Small intestine (tissue), 7 donors: ENCODE data around the gene TAF1B. TPM values are rescaled to one million over a fixed set of nuclear protein-coding genes. Genes with fewer than 3 reads are reported as not detected.

Experiments used
- DNase-seq, 2 donors: peaks; one replicate each; pipeline versions ENCODE4 v3.0.0 to v3.0.0-alpha.2; 2013
- FAIRE-seq: peaks from 2 replicates; lab custom pipeline; 2012; peaks lifted over from hg19 to GRCh38; lab: Jason Lieb, UNC
- H3K27ac ChIP-seq, 3 donors: one replicate each; pipeline ENCODE4 v1.5.1; 2013; ENCODE audit warnings: low read length in 2 of 3, mild to moderate bottlenecking in 2 of 3, control low read depth in 1 of 3, inconsistent platforms in 1 of 3, low read depth in 1 of 3, moderate library complexity in 1 of 3
- H3K27me3 ChIP-seq, 3 donors: one replicate each; pipeline ENCODE4 v1.6.1; 2013; ENCODE audit warnings: low read length in 3 of 3, inconsistent platforms in 1 of 3; ENCODE audit not compliant: control insufficient read depth in 3 of 3, insufficient read depth in 3 of 3
- H3K36me3 ChIP-seq, 3 donors: one replicate each; pipeline ENCODE4 v1.6.1; 2013; ENCODE audit warnings: low read length in 3 of 3, inconsistent platforms in 1 of 3, low read depth in 1 of 3, mild to moderate bottlenecking in 1 of 3, moderate library complexity in 1 of 3; ENCODE audit not compliant: control insufficient read depth in 3 of 3, insufficient read depth in 2 of 3
- H3K4me1 ChIP-seq, 3 donors: one replicate each; pipeline ENCODE4 v1.6.1; 2013; ENCODE audit warnings: low read length in 2 of 3, inconsistent platforms in 1 of 3, low read depth in 1 of 3, mild to moderate bottlenecking in 1 of 3, moderate library complexity in 1 of 3; ENCODE audit not compliant: control insufficient read depth in 3 of 3, insufficient read depth in 2 of 3
- H3K4me3 ChIP-seq, 3 donors: one replicate each; pipeline ENCODE4 v1.5.1; 2013; ENCODE audit warnings: low read length in 3 of 3, control low read depth in 1 of 3, inconsistent platforms in 1 of 3, low read depth in 1 of 3, mild to moderate bottlenecking in 1 of 3, moderate library complexity in 1 of 3
- H3K9me3 ChIP-seq, 2 donors: one replicate each; pipeline ENCODE4 v1.6.1; 2013; ENCODE audit warnings: low read depth in 1 of 2, low read length in 1 of 2; ENCODE audit not compliant: control insufficient read depth in 2 of 2, insufficient read depth in 1 of 2
- WGBS, 3 donors: extraction: QIAGEN DNeasy Blood & Tissue Kit; methylation state at CpG; one replicate each; pipeline ENCODE4 v1.1.7; 2013; 5-methylcytosine and 5-hydroxymethylcytosine counted together
- polyA plus RNA-seq, 4 donors: library from polyadenylated mRNA; stranded (reverse) in 3 of 4; unstranded in 1 of 4; fragments of 200-250 nt in 3 of 4; fragments of 120-200 nt in 1 of 4; gene quantifications; one replicate each; pipeline versions ENCODE4 v1.2.1 to v1.2.3, GENCODE V29; 2013
- donor health status: healthy with polysubstance abuse.
- donor health status: control.
- donor health status: control.
- donor health status: Bipolar disorder and iron deficiency.
- donor health status: healthy.

TAF1B gene
- polyA plus RNA-seq, 4 donors = 1.1 to 11.3 (median 4.1) TPM

DNA sequence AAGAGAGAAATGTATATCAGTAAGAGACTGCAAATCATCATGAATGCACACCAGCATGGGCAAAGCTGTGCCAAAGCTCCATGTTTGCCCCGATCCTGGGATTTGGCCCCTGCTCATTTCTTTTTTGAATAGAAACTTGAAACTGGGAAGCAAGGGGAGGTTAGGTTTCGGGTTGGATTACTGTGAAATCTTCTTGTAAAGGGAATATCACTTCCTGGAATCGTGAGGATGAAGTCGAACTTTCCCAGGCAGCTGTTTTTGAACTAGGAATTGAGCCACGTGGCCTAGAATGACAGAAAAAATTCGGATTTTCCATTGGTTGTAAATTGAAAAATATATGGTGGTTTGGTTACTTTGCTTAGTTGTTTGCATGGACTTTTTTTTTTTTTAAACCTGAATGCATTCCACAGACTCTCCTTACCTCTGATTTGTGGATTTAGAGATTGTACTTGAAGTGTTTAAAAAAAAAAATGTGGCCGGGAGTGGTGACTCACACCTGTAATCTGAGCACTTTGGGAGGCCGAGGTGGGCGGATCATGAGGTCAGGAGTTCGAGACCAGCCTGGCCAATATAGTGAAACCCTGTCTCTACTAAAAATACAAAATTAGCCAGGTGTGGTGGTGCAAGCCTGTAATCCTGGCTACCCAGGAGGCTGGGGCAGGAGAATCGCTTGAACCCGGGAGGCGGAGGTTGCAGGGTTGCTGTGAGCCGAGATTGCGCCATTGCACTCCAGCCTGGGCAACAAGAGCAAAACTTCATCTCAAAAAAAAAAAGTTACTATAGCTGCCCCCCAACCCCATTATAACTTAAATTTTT is 140.3 kb downstream of the TAF1B start:
- Histone ChIP-seq H3K27ac (no peak overlapping the region), H3K36me3 (peaks cover 0 to 16% (median 0%) of the 10 kb centered on the region in 3 donors), H3K4me3 (no peak overlapping the region), H3K4me1 (no peaks in the 10 kb centered on the region), H3K9me3 (peaks cover 0 to 5% of the 10 kb centered on the region in 2 donors), H3K27me3 (no peaks in the 10 kb centered on the region)
- DNase-seq = no peak
- FAIRE-seq = no peak
- 69 to 79% (median 72%) methylated on average over 15 of the region's 15 CpGs for WGBS, 3 donors

Other genes starting within 250 kb of the TAF1B start
- gene YWHAQ, start 212.5 kb upstream of the TAF1B start, polyA plus RNA-seq = 100 to 1,000 TPM; 123 to 215 (median 173) TPM
- gene GRHL1, start 108.2 kb downstream of the TAF1B start, polyA plus RNA-seq = 1 to 10 TPM in 1 of 4 donors, under 1 TPM in 3; 0.45 to 2.3 (median 0.64) TPM
- gene KLF11, start 200.1 kb downstream of the TAF1B start, polyA plus RNA-seq = 10 to 100 TPM in 1 of 4 donors, 1 to 10 TPM in 3; 1.8 to 11.3 (median 6.2) TPM
- 10 to 100 TPM in 1 of 4 donors, under 1 TPM in 2, not detected in 1; 0.54 to 14.8 (median 0.76) TPM for gene CYS1, start 236.9 kb downstream of the TAF1B start, polyA plus RNA-seq